GM13976 (cell line): ENCODE results near the gene NOP56.

ENCODE experiments used
- DNase-seq: peaks from one replicate; pipeline ENCODE4 v3.0.0; 2012; ENCODE audit warnings: low spot score
- in situ Hi-C: fragments of 300-500 bp; cut with MboI; formaldehyde crosslinking; loops from one replicate; pipeline ENCODE4 v1.12.0; 2022; ENCODE audit warnings: low sequenced_read_pairs, mixed read lengths, inconsistent platforms; ENCODE audit not compliant: unreplicated experiment
- TF ChIP-seq, protein P1 (sequence below): IDR thresholded peaks from 2 replicates; pipeline ENCODE4 v1.5.1; 2012; ENCODE audit warnings: borderline replicate concordance, mild to moderate bottlenecking; ENCODE audit not compliant: insufficient read depth; ENCODE audit errors: extremely low read depth, missing control alignments, control extremely low read depth

Gene NOP56

DNA sequence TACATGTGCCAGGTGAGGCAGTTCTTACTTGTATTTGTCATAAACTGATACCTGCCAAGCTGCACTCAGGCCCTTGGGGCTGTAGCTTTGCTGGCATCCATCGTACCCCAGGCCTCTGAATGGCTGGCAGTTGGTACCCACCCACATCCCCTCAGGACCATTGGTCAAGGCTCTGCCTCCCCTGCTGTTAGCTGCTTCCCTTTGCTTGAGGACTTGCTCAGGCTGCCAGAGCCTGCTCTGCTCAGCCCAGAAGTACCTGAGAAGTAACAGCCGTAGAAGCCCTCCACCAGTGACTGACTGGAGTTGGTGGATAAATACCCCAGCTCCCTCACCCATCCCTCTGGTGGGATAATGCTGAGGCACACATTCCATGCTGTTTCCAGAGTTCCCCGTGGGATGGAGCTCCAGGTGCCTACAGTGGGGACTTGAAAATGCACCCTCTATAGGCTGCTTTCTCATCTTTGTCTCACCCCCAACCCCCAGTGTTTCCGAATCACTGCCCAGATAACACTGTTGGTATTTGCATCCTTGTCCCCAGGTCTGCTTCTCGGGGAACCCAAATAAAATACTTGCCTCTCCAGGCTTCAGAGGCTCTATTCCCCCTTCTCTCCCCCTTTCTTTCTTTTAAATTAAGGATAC is 47.5 kb downstream of the NOP56 start:
- in situ Hi-C loops, result no loop called here
- no peak for DNase-seq
- TF ChIP-seq, protein P1, sequence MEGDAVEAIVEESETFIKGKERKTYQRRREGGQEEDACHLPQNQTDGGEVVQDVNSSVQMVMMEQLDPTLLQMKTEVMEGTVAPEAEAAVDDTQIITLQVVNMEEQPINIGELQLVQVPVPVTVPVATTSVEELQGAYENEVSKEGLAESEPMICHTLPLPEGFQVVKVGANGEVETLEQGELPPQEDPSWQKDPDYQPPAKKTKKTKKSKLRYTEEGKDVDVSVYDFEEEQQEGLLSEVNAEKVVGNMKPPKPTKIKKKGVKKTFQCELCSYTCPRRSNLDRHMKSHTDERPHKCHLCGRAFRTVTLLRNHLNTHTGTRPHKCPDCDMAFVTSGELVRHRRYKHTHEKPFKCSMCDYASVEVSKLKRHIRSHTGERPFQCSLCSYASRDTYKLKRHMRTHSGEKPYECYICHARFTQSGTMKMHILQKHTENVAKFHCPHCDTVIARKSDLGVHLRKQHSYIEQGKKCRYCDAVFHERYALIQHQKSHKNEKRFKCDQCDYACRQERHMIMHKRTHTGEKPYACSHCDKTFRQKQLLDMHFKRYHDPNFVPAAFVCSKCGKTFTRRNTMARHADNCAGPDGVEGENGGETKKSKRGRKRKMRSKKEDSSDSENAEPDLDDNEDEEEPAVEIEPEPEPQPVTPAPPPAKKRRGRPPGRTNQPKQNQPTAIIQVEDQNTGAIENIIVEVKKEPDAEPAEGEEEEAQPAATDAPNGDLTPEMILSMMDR, result no peak

- in situ Hi-C loops, result no loop called here
- DNase-seq, result no peak
- TF ChIP-seq, protein P1, result no peak
Observed at GRCh38 chr20:2700913-2701620, 48.6 kb downstream of the NOP56 start.

DNA sequence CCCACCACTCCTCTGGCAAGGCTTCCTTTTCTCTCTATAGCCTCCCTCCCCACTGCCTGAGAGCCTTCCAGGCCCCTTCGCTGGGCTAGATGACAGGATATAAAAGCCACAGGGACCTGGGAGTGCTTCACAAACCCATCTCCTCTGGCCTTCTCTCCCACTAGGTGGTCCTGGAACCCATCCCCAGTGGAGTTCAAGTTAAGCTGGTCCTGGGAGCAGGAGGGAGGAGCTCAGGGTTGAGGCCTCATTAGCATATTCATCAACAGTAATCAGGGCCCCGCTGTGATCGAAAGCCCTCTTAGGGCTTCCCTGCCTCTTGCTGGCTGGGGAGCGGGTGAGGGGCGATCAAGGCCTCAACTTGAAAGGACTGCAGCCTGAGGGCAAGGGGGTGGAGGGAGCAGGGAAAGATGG is 49.2 kb downstream of the NOP56 start:
- in situ Hi-C loops, result no loop called here
- no peak for DNase-seq
- TF ChIP-seq, protein P1, result no peak

- DNase-seq, result no peak
- TF ChIP-seq, protein P1, result no peak
- in situ Hi-C loops, result no loop called here
Observed at GRCh38 chr20:2703716-2704475, 51.5 kb downstream of the NOP56 start.

- DNase-seq, result no peak
- in situ Hi-C loops, result no loop called here
- TF ChIP-seq, protein P1, result no peak
Observed at GRCh38 chr20:2705931-2706645, 53.7 kb downstream of the NOP56 start.
